ENCODE data around the gene PRKCQ.

Gene PRKCQ

DNA sequence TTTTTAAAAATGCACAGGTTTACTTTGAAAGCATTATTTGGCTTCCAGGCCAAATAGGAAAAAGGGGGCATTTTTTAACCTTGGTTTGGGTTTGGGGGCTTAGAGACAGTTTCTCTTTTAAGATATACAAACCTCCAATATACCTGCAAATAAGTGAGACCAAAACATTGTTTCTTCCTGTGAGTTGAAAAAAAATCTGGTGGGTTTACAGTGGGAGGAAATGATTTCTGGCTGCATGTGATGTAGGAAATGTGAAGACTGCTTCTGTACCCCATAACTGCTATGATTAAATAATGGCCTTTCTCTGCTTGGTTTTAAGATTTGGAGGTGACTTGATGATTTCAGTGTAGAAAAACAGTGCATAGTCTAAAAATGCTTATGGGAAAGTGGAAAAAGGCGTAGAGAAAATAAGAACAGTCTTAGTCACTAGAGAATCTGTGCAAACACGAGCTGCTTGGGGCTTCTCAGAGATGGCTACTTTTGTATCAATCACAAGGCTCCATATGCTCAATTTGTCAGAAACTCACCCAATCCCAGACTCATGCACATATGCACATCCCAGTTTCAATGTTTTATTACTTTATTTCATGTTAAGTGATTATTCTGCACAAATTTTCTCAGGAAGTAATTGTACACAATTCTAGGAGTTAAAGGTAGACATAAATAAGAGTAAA lies 22.1 kb upstream of the PRKCQ start:
- TF ChIP-seq L3MBTL2 (conservative IDR thresholded peaks at IDR 0.05) (no peak), ZNF384 (IDR thresholded peaks at IDR 0.05) (no peak), FOXA1 (IDR thresholded peaks at IDR 0.05) (no peak), TARDBP (IDR thresholded peaks at IDR 0.05) (no peak), CTBP1 (IDR thresholded peaks at IDR 0.05; ENCODE audit: borderline replicate concordance) (no peak), FOXM1 (IDR thresholded peaks at IDR 0.05; ENCODE audit: borderline replicate concordance) (no peak), LEF1 (IDR thresholded peaks at IDR 0.05; ENCODE audit: borderline replicate concordance) (no peak), FOXK2 (IDR thresholded peaks at IDR 0.05) (no peak), NFRKB (IDR thresholded peaks at IDR 0.05) (no peak), ELF4 (IDR thresholded peaks at IDR 0.05) (no peak), ARNT (IDR thresholded peaks at IDR 0.05) (no peak), HDGF (IDR thresholded peaks at IDR 0.05; ENCODE audit: borderline replicate concordance) (no peak), BHLHE40 (IDR thresholded peaks at IDR 0.05; ENCODE audit: borderline replicate concordance) (no peak)
- TF ChIP-seq, protein P1, sequence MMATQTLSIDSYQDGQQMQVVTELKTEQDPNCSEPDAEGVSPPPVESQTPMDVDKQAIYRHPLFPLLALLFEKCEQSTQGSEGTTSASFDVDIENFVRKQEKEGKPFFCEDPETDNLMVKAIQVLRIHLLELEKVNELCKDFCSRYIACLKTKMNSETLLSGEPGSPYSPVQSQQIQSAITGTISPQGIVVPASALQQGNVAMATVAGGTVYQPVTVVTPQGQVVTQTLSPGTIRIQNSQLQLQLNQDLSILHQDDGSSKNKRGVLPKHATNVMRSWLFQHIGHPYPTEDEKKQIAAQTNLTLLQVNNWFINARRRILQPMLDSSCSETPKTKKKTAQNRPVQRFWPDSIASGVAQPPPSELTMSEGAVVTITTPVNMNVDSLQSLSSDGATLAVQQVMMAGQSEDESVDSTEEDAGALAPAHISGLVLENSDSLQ (IDR thresholded peaks at IDR 0.05), result no peak
- no peak for DNase-seq (ENCODE audit: extremely low spot score)
- CTCF ChIA-PET, result no interaction called here
- POLR2A ChIA-PET, result no interaction called here

DNA sequence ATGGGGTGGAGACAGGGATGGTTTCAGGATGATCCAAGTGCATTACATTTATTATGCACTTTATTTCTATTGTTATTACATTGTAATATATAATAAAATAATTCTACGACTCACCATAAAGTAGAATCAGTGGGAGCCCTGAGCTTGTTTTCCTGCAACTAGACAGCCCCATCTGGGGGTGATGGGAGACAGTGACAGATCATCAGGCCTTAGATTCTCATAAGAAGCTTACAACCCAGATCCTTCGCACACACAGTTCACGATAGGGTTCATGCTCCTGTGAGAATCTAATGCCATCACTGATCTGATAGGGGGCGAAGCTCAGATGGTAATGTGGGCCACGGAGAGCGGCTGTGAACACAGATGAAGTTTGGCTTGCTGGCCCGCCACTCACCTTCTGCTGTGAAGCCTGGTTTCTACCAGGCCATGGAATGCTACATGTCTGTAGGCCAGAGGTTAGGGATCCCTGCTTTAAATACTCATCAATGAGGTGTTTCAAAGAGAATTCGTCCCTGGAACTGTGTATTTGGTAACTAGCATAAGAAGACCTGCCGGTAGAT lies 21.2 kb upstream of the PRKCQ start:
- POLR2A ChIA-PET, result no interaction called here
- CTCF ChIA-PET, result no interaction called here
- no peak for DNase-seq (ENCODE audit: extremely low spot score)
- no peak for TF ChIP-seq ELF4 (IDR thresholded peaks at IDR 0.05)
- TF ChIP-seq, protein P1 (IDR thresholded peaks at IDR 0.05), result no peak
- TF ChIP-seq BHLHE40 (IDR thresholded peaks at IDR 0.05; ENCODE audit: borderline replicate concordance), result no peak
- TF ChIP-seq FOXK2 (IDR thresholded peaks at IDR 0.05), result no peak
- TF ChIP-seq ZNF384 (IDR thresholded peaks at IDR 0.05), result no peak
- no peak for TF ChIP-seq LEF1 (IDR thresholded peaks at IDR 0.05; ENCODE audit: borderline replicate concordance)

DNA sequence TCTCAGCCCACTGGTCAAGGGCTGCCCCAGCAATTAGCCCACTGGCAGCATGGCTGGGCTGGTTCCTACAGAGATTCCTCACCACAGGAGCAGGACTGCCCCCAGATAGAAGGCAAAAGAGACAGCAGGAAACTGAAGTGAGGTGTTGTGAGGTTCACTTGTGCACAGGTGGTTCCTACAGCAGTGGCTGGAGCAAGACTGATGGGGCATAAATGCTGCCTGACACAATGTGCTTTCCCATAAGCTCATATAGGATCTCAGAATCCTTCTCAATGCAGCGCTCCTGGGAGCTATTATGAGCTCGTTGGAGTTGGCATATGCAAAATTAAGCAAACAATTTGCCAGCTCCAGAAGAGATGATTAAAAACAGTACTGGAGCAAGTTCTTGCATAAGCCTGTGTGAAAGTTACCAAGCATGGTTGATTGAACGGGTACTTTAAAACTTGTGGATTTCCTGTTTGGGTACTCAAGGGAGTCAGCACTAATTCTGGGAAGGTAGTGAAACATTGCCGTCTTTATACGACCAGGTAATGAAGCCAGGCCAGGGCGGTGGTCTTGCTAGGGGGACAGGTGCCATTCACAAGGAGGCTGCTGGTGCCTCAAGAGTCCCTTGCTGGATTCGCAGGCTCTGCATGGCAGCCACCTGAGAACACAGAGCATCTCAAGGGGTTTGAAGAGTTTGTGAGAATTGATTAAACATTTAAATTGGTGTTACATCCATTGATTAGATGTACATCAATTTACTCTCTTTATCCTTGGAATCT lies 20.3 kb upstream of the PRKCQ start:
- ChIA-PET CTCF (no interaction called here), POLR2A (no interaction called here)
- no peak for DNase-seq (ENCODE audit: extremely low spot score)

DNA sequence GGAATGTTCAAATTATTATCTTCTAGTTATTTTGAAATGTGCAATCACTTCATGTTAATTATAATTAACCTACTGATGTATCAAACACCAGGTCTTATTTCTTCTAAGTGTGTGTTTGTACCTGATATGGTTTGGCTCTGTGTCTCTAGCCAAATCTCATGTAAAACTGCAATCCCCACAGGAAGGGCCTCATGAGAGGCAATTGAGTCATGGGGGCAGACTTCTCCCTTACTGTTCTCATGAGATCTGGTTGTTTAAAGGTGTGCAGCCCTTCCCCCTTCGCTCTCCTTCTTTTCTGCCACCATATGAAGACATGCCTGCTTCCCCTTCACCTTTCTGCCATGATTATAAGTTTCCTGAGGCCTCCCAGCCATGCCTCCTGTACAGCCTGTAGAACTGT lies 18.6 kb upstream of the PRKCQ start:
- no peak for DNase-seq (ENCODE audit: extremely low spot score)
- CTCF ChIA-PET, result no interaction called here
- POLR2A ChIA-PET, result no interaction called here
- TF ChIP-seq FOXK2 (IDR thresholded peaks at IDR 0.05) (no peak), ARNT (IDR thresholded peaks at IDR 0.05) (no peak), SUZ12 (IDR thresholded peaks at IDR 0.05) (no peak), BHLHE40 (IDR thresholded peaks at IDR 0.05; ENCODE audit: borderline replicate concordance) (no peak), LEF1 (IDR thresholded peaks at IDR 0.05; ENCODE audit: borderline replicate concordance) (no peak), FOXA1 (IDR thresholded peaks at IDR 0.05) (no peak), NFRKB (IDR thresholded peaks at IDR 0.05) (no peak), HDGF (IDR thresholded peaks at IDR 0.05; ENCODE audit: borderline replicate concordance) (no peak), SP1 (IDR thresholded peaks at IDR 0.05) (no peak), FOXM1 (IDR thresholded peaks at IDR 0.05; ENCODE audit: borderline replicate concordance) (no peak), CTBP1 (IDR thresholded peaks at IDR 0.05; ENCODE audit: borderline replicate concordance) (no peak), ZNF384 (IDR thresholded peaks at IDR 0.05) (no peak), TARDBP (IDR thresholded peaks at IDR 0.05) (no peak), ELF4 (IDR thresholded peaks at IDR 0.05) (no peak), L3MBTL2 (conservative IDR thresholded peaks at IDR 0.05) (no peak)
- TF ChIP-seq, protein P1 (IDR thresholded peaks at IDR 0.05), result no peak

More for the DNA sequence above, 20.3 kb upstream of the PRKCQ start:
- no peak for TF ChIP-seq FOXM1 (IDR thresholded peaks at IDR 0.05; ENCODE audit: borderline replicate concordance)
- TF ChIP-seq ZNF384 (IDR thresholded peaks at IDR 0.05), result no peak
- TF ChIP-seq FOXK2 (IDR thresholded peaks at IDR 0.05), result no peak
- no peak for TF ChIP-seq SP1 (IDR thresholded peaks at IDR 0.05)
- TF ChIP-seq TARDBP (IDR thresholded peaks at IDR 0.05), result no peak
- TF ChIP-seq SUZ12 (IDR thresholded peaks at IDR 0.05), result no peak
- no peak for TF ChIP-seq FOXA1 (IDR thresholded peaks at IDR 0.05)
- TF ChIP-seq BHLHE40 (IDR thresholded peaks at IDR 0.05; ENCODE audit: borderline replicate concordance), result no peak
- no peak for TF ChIP-seq L3MBTL2 (conservative IDR thresholded peaks at IDR 0.05)
- TF ChIP-seq CTBP1 (IDR thresholded peaks at IDR 0.05; ENCODE audit: borderline replicate concordance), result no peak

DNA sequence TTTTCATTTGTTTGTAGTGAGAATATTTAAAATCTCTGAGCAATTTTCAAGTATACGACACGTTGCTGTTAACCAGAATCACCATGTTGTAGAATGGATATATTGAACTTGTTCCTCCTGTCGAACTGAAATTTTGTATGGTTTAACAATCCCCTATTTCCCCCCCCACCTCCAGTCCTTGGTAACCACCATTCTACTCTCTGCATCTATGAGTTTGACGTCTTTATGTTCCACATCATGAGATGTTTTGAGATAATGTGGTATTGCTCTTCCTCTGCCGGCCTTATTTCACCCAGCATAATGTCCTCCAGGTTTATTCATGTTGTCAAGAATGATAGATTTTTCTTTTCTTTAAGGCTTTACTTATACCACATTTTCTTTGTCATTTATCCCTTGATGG lies 17.4 kb upstream of the PRKCQ start:
- ChIA-PET POLR2A (no interaction called here), CTCF (no interaction called here)
- TF ChIP-seq ELF4 (IDR thresholded peaks at IDR 0.05), result no peak
- TF ChIP-seq LEF1 (IDR thresholded peaks at IDR 0.05; ENCODE audit: borderline replicate concordance), result no peak
- TF ChIP-seq SUZ12 (IDR thresholded peaks at IDR 0.05), result no peak
- no peak for DNase-seq (ENCODE audit: extremely low spot score)

DNA sequence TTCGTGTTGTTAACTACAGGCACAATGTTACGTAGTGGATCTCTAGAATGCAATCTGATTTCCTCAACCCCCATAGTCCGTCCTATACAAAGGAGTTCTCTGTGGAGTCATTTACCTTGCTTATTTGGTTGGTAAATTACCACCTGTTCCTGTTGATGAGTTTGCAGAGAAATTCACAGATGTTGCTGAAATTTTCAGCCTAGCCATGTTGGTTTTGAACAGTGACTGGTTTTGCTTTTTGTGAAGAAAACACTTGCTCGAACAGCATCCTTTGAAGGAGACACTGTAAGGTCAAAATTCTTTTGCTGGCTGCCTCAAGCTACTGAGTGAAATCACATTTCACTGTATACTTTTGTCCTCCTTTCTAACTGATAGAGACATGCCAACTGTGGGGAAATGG lies 15.4 kb upstream of the PRKCQ start:
- POLR2A ChIA-PET, result no interaction called here
- TF ChIP-seq L3MBTL2 (conservative IDR thresholded peaks at IDR 0.05), result no peak
- no peak for TF ChIP-seq CTBP1 (IDR thresholded peaks at IDR 0.05; ENCODE audit: borderline replicate concordance)
- no peak for TF ChIP-seq HDGF (IDR thresholded peaks at IDR 0.05; ENCODE audit: borderline replicate concordance)
- TF ChIP-seq ARNT (IDR thresholded peaks at IDR 0.05), result no peak
- TF ChIP-seq LEF1 (IDR thresholded peaks at IDR 0.05; ENCODE audit: borderline replicate concordance), result no peak
- TF ChIP-seq, protein P1 (IDR thresholded peaks at IDR 0.05), result no peak
- no peak for TF ChIP-seq TARDBP (IDR thresholded peaks at IDR 0.05)
- no peak for TF ChIP-seq NFRKB (IDR thresholded peaks at IDR 0.05)
- no peak for TF ChIP-seq FOXM1 (IDR thresholded peaks at IDR 0.05; ENCODE audit: borderline replicate concordance)
- TF ChIP-seq ZNF384 (IDR thresholded peaks at IDR 0.05), result no peak
- no peak for TF ChIP-seq SUZ12 (IDR thresholded peaks at IDR 0.05)
- no peak for TF ChIP-seq FOXA1 (IDR thresholded peaks at IDR 0.05)
- TF ChIP-seq ELF4 (IDR thresholded peaks at IDR 0.05), result no peak
- no peak for TF ChIP-seq SP1 (IDR thresholded peaks at IDR 0.05)
- no peak for TF ChIP-seq BHLHE40 (IDR thresholded peaks at IDR 0.05; ENCODE audit: borderline replicate concordance)
- TF ChIP-seq FOXK2 (IDR thresholded peaks at IDR 0.05), result no peak

More for the DNA sequence above, 15.4 kb upstream of the PRKCQ start:
- DNase-seq (ENCODE audit: extremely low spot score), result no peak
- CTCF ChIA-PET, result interaction anchor here (0.7 kb wide), 1 partner anchor 467 kb away, joined by 3 read pairs; no protein-coding TSS in a partner anchor

All from HEK293T (cell line).